ENCODE measurements around the gene GPR6.

Gene GPR6

GRCh38 chr6:109978174-109979032, at the start of gene GPR6:
Gene GPR6, plus strand, starts transcription at chr6:109978311. Its CDS starts 802 bp downstream, at chr6:109979113.
- no peak for DNase-seq (ENCODE audit: low read depth)

- DNase-seq (ENCODE audit: low read depth) = no peak
These were observed 43.8 kb upstream of the GPR6 start for GRCh38 chr6:109934293-109934692.

- DNase-seq (ENCODE audit: low read depth) = no peak
These were observed 38.5 kb upstream of the GPR6 start for GRCh38 chr6:109939654-109940053.

GRCh38 chr6:109944448-109944847, 33.7 kb upstream of the GPR6 start:
- no peak for DNase-seq (ENCODE audit: low read depth)

GRCh38 chr6:109945091-109945490, 33.0 kb upstream of the GPR6 start:
- DNase-seq (ENCODE audit: low read depth) = no peak

GRCh38 chr6:109946979-109947378, 31.1 kb upstream of the GPR6 start:
- no peak for DNase-seq (ENCODE audit: low read depth)

GRCh38 chr6:109949281-109950065, 28.6 kb upstream of the GPR6 start:
- DNase-seq (ENCODE audit: low read depth) = no peak

- no peak for DNase-seq (ENCODE audit: low read depth)
These were observed 22.6 kb upstream of the GPR6 start for GRCh38 chr6:109955491-109955890.

GRCh38 chr6:109958626-109959025, 19.5 kb upstream of the GPR6 start:
- no peak for DNase-seq (ENCODE audit: low read depth)

- DNase-seq (ENCODE audit: low read depth) = no peak
These were observed 16.5 kb upstream of the GPR6 start for GRCh38 chr6:109961611-109962041.

GRCh38 chr6:109962271-109962670, 15.8 kb upstream of the GPR6 start:
- no peak for DNase-seq (ENCODE audit: low read depth)

- DNase-seq (ENCODE audit: low read depth) = no peak
These were observed 14.4 kb upstream of the GPR6 start for GRCh38 chr6:109963598-109964170.

GRCh38 chr6:109964949-109965348, 13.2 kb upstream of the GPR6 start:
- no peak for DNase-seq (ENCODE audit: low read depth)

- no peak for DNase-seq (ENCODE audit: low read depth)
These were observed 11.8 kb upstream of the GPR6 start for GRCh38 chr6:109966299-109966698.

GRCh38 chr6:109977791-109978173, 329 bp upstream of the GPR6 start:
- DNase-seq (ENCODE audit: low read depth) = no peak

- no peak for DNase-seq (ENCODE audit: low read depth)
These were observed 1.2 kb downstream of the GPR6 start for GRCh38 chr6:109979033-109979921.

GRCh38 chr6:109984410-109984809, 6.3 kb downstream of the GPR6 start:
- DNase-seq (ENCODE audit: low read depth) = no peak

GRCh38 chr6:109987196-109987595, 9.1 kb downstream of the GPR6 start:
- no peak for DNase-seq (ENCODE audit: low read depth)

- no peak for DNase-seq (ENCODE audit: low read depth)
These were observed 13.3 kb downstream of the GPR6 start for GRCh38 chr6:109991201-109992101.

- no peak for DNase-seq (ENCODE audit: low read depth)
These were observed 20.2 kb downstream of the GPR6 start for GRCh38 chr6:109998159-109998785.

Measured in activated T-helper 1 cell treated with Interleukin-2 at 50 U/mL for 16 hours (primary cell).